Effector memory CD4-positive, alpha-beta T cell (primary cell): ENCODE results near the gene SCFD1.

ENCODE experiments used
- DNase-seq, 3 donors: peaks; one replicate each; pipeline ENCODE4 v3.0.0-alpha.2; 2020
- H3K27ac ChIP-seq: 2 replicates; pipeline ENCODE4 v1.7.0; 2013; ENCODE audit warnings: mild to moderate bottlenecking, low read length, moderate library complexity; ENCODE audit not compliant: insufficient read depth, poor library complexity, severe bottlenecking
- H3K27me3 ChIP-seq: replicated peaks from 2 replicates; pipeline ENCODE4 v1.7.0; 2013; ENCODE audit warnings: mild to moderate bottlenecking, low read length; ENCODE audit not compliant: insufficient read depth, control insufficient read depth, poor library complexity, severe bottlenecking
- H3K36me3 ChIP-seq: 2 replicates; pipeline ENCODE4 v1.7.0; 2013; ENCODE audit warnings: mild to moderate bottlenecking, low read length, moderate library complexity; ENCODE audit not compliant: control insufficient read depth, insufficient read depth
- H3K4me1 ChIP-seq: 2 replicates; pipeline ENCODE4 v1.7.0; 2013; ENCODE audit warnings: low read length, mild to moderate bottlenecking; ENCODE audit not compliant: control insufficient read depth, insufficient read depth, poor library complexity, severe bottlenecking
- H3K4me3 ChIP-seq: 2 replicates; pipeline ENCODE4 v1.7.0; 2013; ENCODE audit warnings: low read length, low read depth, mild to moderate bottlenecking; ENCODE audit not compliant: insufficient read depth, poor library complexity, severe bottlenecking
- H3K9me3 ChIP-seq: 2 replicates; pipeline ENCODE4 v1.7.0; 2013; ENCODE audit warnings: mild to moderate bottlenecking, low read length, moderate library complexity; ENCODE audit not compliant: control insufficient read depth

SCFD1 gene

DNA sequence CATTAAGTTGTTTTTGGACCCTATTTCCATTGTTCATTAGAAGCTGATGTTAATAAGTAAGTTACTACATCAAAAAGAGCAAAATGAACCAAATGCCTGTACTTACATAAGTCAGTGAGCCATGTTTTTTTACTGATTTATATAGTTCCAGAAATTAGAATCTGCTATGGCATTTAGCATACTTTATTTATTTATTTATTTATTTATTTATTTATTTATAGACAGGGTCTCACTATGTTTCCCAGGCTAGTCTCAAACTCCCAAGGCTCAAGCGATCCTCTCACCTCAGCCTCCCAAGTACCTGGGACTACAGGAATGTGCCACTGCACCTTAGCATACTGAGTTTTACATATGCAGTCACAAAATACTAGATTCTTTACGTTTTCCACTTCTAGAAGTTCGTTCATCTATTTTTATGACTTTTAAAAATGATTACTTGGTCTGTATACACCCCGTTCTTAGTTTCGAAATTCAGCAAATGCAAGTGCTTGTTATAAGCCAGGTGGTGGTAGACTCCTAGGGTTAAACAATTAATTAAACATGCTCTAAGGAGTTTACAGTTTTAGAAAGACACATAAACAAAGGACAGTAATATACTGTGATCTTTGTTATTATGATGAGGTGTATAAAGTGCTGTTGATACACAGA, 69.8 kb downstream of the SCFD1 start:
- Histone ChIP-seq H3K4me3 (no peak overlapping the region), H3K36me3 (peaks cover 16% of the 10 kb centered on the region), H3K27ac (no peak overlapping the region), H3K27me3 (no peaks in the 10 kb centered on the region), H3K9me3 (no peaks in the 10 kb centered on the region), H3K4me1 (no peaks in the 10 kb centered on the region)
- DNase-seq: no peak

DNA sequence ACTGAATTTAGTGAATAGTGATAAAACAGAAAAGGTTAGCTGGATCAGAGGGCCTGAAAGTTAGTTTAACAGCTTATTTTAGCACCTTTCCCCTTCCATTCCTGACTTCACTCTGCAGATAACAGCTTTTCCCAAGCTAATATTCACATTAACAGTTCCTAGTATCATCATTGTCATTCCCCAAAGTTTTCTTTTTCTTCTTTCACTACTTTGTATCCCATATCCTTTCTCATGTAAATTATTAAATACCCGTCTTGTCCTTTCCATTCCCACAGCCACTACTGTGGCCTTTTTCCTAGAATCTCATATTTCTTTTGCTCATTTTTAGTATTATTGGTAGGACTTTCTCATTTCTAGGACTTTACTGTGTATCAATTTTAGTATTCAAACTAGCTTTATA, 70.5 kb downstream of the SCFD1 start:
- DNase-seq: no peak
- no peaks in the 10 kb centered on the region for H3K9me3 ChIP-seq
- H3K27ac ChIP-seq: no peak overlapping the region
- H3K36me3 ChIP-seq: peaks cover 22% of the 10 kb centered on the region
- H3K4me1 ChIP-seq: no peaks in the 10 kb centered on the region
- H3K4me3 ChIP-seq: no peak overlapping the region
- no peaks in the 10 kb centered on the region for H3K27me3 ChIP-seq

DNA sequence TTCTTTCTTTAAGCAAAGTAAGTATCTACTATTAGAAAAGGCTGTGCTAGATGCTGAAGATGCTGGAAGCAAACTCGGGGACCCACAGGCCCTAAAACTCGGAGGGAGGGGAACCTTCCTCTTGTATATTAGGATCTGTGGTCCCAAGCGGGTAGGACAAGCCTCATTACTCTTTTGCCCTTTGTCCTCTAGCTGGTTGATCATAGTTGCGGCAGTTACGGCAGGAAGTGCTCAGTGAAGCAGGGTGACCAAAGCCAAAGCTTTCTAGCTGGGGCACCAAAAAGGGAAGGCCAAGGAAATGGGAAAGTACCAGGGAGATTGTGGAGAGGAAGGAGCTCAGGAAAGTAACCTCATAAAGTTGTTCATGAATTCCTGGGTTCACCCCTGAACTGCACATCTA, 76.3 kb downstream of the SCFD1 start:
- Histone ChIP-seq H3K9me3 (no peaks in the 10 kb centered on the region), H3K27ac (no peak overlapping the region), H3K36me3 (peaks cover 39% of the 10 kb centered on the region), H3K27me3 (no peaks in the 10 kb centered on the region), H3K4me3 (no peak overlapping the region), H3K4me1 (no peaks in the 10 kb centered on the region)
- DNase-seq: no peak

DNA sequence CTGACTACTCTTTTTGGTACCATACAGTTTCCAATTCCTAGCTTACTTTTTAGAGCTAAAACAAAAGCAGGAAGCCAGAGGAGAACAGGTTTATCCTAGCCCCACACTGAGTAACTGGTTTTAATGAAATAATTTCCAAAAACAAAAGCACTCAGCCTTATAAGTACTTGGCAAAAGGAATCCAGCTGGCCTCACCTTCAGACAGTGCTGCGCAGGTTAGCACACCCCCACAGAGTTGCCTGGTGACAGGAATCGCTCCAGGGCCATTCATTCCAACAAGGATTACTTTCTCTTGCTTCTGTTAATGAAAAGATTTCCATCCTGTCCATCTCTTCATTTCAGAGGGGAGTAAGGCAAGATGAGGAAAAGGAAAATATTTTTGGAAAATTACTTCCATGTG, 84.6 kb downstream of the SCFD1 start:
- Histone ChIP-seq H3K27ac (no peak overlapping the region), H3K4me1 (no peaks in the 10 kb centered on the region), H3K4me3 (no peak overlapping the region), H3K27me3 (no peaks in the 10 kb centered on the region), H3K36me3 (peaks cover 16% of the 10 kb centered on the region), H3K9me3 (no peaks in the 10 kb centered on the region)
- DNase-seq: no peak

DNA sequence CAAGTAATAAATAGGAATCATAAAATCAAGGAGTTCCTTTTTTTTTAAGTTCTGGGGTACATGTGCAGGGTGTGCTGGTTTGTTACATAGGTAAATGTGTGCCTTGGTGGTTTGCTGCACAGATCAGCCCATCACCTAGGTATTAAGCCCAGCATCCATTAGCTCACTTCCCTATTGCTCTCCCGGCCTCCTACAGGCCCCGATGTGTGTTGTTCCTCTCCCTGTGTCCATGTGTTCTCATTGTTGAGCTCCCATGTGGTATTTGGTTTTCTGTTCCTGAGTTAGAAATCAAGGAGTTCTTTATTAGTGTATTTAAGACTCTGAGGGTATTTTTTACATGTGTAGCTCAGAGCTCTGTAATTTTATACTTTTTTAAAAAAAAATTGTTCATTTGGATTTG, 86.0 kb downstream of the SCFD1 start:
- no peak for DNase-seq
- Histone ChIP-seq H3K9me3 (no peaks in the 10 kb centered on the region), H3K36me3 (peaks cover 14% of the 10 kb centered on the region), H3K27ac (no peak overlapping the region), H3K4me3 (no peak overlapping the region), H3K4me1 (no peaks in the 10 kb centered on the region), H3K27me3 (no peaks in the 10 kb centered on the region)

DNA sequence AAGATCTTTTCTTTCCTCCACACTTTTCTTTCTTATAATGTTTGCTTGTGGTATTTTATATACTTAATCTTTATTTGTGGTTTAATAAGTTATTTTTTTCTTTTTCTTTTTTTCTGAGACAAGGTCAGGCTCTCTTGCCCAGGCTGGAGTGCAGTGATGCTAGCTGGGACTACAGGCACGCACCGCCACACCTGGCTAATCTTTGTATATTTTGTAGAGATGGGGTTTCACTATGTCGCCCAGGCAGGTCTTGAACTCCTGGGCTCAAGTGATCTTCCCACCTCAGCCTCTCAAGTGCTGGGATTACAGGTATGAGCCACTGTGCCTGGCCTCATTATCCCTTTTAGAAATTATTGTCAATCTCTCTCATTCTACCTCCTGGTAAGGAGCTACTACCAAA, 87.1 kb downstream of the SCFD1 start:
- no peaks in the 10 kb centered on the region for H3K4me1 ChIP-seq
- peaks cover 14% of the 10 kb centered on the region for H3K36me3 ChIP-seq
- H3K27me3 ChIP-seq: no peaks in the 10 kb centered on the region
- no peak overlapping the region for H3K4me3 ChIP-seq
- DNase-seq: no peak
- H3K9me3 ChIP-seq: no peaks in the 10 kb centered on the region
- H3K27ac ChIP-seq: no peak overlapping the region

DNA sequence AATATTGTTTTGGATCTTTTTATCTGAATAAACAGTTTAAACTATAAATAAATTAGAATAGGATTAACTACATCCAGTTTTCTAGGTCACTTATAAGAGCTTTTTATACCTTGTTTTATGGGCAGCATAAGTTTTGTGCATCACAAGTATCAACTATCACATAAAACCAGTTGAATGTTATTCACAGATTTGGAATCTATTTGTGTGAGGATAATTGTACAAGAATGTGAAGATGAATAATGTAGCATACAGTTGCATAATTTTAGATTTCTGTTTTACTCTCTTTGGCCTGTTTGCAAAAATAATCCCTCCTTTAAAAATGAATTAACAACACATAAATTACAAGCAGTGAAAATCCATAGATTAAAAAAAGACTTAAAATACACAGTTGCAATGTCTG, 88.8 kb downstream of the SCFD1 start:
- Histone ChIP-seq H3K27me3 (no peaks in the 10 kb centered on the region), H3K4me1 (no peaks in the 10 kb centered on the region), H3K27ac (no peak overlapping the region), H3K36me3 (peaks cover 14% of the 10 kb centered on the region), H3K4me3 (no peak overlapping the region), H3K9me3 (no peaks in the 10 kb centered on the region)
- no peak for DNase-seq

DNA sequence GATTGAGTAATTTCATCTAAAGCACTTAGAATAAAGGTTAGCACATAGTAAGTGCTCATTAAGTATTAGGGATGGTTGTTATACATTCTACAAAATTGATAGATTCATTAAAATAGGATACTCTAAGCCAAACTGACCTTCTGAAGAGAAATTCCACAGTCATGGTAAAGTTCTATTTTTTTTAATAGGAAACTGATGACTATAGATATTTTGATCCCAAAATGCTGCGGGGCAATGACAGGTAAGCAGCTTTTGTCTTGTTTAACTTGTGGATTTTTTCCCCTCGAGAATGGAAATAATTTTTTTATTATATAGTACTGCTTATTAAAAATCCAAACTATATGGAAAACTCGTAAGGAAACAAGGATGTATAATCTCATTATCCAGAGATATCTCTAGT, 97.0 kb downstream of the SCFD1 start:
- Histone ChIP-seq H3K27ac (no peak overlapping the region), H3K4me3 (no peak overlapping the region), H3K9me3 (no peaks in the 10 kb centered on the region), H3K36me3 (peaks cover 20% of the 10 kb centered on the region), H3K4me1 (no peaks in the 10 kb centered on the region), H3K27me3 (no peaks in the 10 kb centered on the region)
- DNase-seq: no peak

DNA sequence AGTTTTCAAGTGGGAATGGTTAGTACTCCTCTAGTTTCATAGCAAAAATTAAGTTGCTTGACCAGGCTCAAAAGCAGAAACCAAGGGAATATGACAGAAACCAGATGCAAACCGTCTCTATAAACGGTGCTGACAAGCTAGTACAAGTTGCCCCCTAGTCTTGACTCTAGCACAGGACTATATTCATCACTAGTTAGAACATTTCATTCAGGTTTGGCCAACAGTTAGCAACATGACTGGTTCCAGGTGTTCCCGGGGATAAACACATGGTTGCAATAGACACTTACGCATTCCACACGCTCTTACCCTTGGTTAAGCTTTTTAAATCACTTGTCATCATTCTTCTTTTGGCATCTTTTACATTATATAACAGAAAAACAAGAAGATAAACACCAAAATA, 103.6 kb downstream of the SCFD1 start:
- peaks cover 34% of the 10 kb centered on the region for H3K36me3 ChIP-seq
- H3K27me3 ChIP-seq: no peaks in the 10 kb centered on the region
- H3K9me3 ChIP-seq: no peaks in the 10 kb centered on the region
- H3K4me1 ChIP-seq: no peaks in the 10 kb centered on the region
- DNase-seq: no peak
- no peak overlapping the region for H3K27ac ChIP-seq
- no peak overlapping the region for H3K4me3 ChIP-seq

DNA sequence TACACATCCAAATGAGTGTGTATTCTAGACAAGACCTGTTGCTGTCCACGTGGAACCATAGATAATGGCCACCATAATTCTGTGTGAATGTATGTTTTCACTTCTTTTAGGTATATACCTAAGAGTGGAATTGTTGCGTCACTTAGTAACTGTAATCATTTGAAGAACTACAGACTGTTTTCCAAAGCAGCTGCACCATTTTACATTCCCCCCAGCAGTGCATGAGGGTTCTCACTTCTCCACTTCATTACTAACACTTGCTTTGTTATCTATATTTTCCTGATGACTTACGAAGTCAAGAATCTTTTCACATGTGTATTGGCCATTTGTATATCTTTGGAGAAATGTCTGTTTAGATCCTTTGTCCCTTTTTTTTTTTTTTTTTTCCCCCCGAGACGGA, 106.4 kb downstream of the SCFD1 start:
- no peak for DNase-seq
- Histone ChIP-seq H3K9me3 (no peaks in the 10 kb centered on the region), H3K27ac (no peak overlapping the region), H3K36me3 (peaks cover 38% of the 10 kb centered on the region), H3K4me3 (no peak overlapping the region), H3K4me1 (no peaks in the 10 kb centered on the region), H3K27me3 (no peaks in the 10 kb centered on the region)
